ENCODE data around the gene TRIM66.

DNA sequence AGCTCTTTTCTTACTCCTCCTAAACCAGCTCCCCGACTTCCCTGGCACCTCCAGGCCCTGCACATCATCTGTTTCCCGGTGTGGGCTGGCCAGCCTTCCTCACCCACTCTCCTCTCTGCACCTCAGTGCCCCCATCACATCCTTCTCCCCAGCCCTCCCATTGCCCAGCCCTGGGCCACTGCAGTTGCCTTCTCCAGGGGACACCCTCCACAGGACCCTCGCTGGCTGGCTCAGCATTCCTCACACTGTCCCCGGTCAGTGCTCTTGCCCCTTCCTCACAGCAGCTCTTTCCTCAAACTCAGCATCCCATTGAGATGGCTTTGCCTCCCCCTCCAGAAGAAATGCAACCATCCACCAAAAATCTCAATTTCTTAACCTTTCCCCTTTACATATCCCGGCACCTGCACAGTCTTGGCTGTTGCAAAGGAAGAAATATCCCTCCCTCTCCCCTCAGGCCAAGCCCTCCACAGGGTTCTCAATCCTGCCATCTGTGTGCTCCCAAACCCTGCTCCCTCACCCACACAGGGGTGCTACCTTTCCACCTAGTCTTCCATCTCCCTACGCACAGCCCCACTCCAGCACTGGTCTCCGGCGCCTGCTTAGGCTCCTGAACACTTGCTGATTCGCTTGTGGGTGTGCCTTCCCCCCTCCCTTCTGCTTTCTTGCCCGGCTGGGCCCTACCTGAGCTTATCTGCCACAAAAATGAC lies 19.6 kb upstream of the TRIM66 start:
- TF ChIP-seq POLR2AphosphoS5 (IDR thresholded peaks at IDR 0.05; ENCODE audit: low read depth, low read length) (no peak), SIN3A (IDR thresholded peaks at IDR 0.05; ENCODE audit: borderline replicate concordance, insufficient read depth, low read length) (no peak), FOXP2 (optimal IDR thresholded peaks at IDR 0.05; ENCODE audit: borderline replicate concordance, extremely low read depth, extremely low read length, insufficient read depth) (no peak)
- TF ChIP-seq, protein P1, sequence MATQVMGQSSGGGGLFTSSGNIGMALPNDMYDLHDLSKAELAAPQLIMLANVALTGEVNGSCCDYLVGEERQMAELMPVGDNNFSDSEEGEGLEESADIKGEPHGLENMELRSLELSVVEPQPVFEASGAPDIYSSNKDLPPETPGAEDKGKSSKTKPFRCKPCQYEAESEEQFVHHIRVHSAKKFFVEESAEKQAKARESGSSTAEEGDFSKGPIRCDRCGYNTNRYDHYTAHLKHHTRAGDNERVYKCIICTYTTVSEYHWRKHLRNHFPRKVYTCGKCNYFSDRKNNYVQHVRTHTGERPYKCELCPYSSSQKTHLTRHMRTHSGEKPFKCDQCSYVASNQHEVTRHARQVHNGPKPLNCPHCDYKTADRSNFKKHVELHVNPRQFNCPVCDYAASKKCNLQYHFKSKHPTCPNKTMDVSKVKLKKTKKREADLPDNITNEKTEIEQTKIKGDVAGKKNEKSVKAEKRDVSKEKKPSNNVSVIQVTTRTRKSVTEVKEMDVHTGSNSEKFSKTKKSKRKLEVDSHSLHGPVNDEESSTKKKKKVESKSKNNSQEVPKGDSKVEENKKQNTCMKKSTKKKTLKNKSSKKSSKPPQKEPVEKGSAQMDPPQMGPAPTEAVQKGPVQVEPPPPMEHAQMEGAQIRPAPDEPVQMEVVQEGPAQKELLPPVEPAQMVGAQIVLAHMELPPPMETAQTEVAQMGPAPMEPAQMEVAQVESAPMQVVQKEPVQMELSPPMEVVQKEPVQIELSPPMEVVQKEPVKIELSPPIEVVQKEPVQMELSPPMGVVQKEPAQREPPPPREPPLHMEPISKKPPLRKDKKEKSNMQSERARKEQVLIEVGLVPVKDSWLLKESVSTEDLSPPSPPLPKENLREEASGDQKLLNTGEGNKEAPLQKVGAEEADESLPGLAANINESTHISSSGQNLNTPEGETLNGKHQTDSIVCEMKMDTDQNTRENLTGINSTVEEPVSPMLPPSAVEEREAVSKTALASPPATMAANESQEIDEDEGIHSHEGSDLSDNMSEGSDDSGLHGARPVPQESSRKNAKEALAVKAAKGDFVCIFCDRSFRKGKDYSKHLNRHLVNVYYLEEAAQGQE (IDR thresholded peaks at IDR 0.05; ENCODE audit: insufficient read depth in 1 of 2, low read depth in 2 of 2, low read length in 2 of 2) = no peak
